Measurements from ENCODE around the gene DNAH2.

DNA sequence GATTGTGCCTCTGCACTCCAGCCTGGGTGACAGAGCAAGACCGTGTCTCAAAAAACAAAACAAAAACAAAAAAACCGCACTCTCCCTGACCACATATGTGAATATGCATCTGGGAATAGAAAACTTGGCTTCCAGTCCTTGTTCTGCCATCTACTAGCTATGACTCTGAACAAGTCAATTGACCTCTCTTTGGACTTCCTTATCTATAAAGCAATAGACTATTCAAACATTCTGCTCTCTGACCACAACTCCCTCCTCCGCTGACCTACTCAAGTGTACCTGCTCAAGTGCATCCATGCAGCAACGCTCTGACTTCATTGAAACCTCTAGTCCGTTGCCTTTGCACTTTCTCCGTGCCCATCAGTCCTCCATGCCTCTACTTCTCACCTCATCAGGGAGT lies 63.9 kb downstream of the DNAH2 start:
- TF ChIP-seq, protein P1, sequence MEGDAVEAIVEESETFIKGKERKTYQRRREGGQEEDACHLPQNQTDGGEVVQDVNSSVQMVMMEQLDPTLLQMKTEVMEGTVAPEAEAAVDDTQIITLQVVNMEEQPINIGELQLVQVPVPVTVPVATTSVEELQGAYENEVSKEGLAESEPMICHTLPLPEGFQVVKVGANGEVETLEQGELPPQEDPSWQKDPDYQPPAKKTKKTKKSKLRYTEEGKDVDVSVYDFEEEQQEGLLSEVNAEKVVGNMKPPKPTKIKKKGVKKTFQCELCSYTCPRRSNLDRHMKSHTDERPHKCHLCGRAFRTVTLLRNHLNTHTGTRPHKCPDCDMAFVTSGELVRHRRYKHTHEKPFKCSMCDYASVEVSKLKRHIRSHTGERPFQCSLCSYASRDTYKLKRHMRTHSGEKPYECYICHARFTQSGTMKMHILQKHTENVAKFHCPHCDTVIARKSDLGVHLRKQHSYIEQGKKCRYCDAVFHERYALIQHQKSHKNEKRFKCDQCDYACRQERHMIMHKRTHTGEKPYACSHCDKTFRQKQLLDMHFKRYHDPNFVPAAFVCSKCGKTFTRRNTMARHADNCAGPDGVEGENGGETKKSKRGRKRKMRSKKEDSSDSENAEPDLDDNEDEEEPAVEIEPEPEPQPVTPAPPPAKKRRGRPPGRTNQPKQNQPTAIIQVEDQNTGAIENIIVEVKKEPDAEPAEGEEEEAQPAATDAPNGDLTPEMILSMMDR (IDR thresholded peaks at IDR 0.05; ENCODE audit: low read depth, low read length) = no peak
- no peak for TF ChIP-seq EZH2phosphoT487 (IDR thresholded peaks at IDR 0.05; ENCODE audit: low read depth)

Measured in OCI-LY3 (cell line).